Measurements from ENCODE around the gene TTC12.

TTC12 gene

DNA sequence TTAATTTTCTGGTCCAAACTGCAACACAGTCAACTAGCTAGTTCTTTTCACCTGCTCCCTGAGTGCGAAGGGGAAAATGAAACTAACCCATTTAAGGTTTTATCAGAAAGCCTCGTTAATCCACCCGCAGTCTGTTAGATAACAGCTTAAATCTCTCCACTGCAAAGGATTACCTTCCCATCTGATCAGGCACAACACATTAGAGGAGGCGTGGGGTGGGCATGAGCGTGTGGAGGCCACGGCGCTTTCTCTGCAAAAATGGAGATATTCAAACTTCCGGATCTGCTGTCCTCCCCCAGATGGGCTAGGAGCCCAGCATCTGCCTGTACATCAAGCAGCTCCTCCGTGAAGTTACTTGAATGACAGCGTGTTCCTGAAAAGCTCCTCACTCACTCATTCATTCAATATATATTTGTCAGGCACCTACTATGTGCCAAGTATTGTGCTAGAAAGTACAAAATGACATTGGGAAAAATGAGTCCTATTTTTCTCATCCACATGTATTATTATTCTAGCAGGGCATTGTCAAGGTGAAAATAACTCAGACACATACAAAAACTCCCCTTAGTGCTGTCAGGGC lies 59.7 kb downstream of the TTC12 start:
- DNase-seq (ENCODE audit: low read depth in 2 of 2), result no peak

DNA sequence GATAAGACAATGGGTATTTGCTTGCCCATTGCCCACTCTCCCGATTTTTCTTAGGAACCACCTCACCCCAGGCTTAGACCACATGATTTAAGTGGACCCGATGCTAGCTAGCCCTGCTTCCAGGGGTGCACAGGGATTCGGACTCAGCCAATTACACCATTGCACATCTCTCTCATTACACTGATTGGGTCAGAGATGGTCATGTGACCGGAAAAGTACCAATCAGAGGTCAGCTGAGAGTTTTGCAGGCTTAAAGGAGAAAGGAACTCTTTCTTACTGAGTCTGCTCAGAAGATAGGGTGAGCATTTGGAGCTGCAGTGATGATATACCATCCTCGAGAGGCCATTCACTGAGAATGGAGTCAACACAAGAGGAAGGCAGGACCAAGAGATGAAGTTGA lies 61.0 kb downstream of the TTC12 start:
- DNase-seq (ENCODE audit: low read depth in 2 of 2), result no peak

DNA sequence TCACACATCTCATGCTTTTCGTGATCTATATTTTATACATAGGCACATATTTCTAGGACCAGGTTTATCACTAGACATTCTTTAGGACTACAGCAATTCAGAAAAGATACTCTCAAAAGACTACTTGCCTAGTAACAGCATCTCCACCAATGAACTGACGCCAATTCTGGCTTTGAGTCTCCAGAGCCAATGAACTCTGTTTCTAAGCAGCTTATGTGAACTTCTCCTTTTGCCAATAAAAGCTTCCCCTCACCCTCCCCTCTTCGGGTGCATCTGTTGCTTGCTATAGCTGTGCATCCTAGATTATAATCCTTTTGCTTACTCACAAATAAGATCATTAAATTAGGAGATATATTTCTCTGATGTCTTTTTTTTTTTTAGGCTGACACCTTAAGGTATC lies 61.8 kb downstream of the TTC12 start:
- no peak for DNase-seq (ENCODE audit: low read depth in 2 of 2)

DNA sequence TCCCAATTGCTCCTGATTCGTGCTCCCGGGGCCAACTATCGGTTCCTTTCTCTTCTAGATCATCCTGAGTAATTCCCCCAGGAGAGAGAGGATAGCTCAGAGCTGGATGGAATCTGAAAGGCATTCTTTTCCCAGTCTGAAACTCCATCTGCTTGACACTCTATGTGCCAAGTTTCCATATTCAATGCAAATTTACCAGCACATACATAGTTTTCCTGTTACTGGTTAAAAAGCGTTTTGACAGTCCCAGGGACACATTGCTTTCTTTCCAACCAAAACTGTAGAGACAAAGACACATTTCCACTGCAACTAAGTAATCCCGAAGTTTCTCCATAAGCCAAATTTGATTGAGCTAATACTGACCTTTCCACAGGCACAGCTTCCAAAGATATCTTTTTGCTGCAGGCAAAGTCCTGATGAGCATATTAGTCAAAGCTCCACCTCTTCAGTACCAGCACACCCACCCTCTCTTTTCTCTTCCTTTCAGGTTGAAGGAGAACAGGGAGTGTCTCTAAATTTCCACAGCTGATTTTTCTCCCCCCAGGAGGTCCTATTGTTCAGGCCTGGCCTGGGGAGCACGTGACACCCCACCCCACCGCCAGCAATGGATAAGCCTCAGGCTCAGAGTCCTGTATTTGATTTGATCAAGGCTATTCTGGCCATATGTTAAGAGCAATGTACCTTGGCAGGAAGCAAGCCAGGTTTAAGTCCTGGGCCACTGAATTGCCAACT lies 63.5 kb downstream of the TTC12 start:
- DNase-seq (ENCODE audit: low read depth in 2 of 2), result peak; percentile 7

DNA sequence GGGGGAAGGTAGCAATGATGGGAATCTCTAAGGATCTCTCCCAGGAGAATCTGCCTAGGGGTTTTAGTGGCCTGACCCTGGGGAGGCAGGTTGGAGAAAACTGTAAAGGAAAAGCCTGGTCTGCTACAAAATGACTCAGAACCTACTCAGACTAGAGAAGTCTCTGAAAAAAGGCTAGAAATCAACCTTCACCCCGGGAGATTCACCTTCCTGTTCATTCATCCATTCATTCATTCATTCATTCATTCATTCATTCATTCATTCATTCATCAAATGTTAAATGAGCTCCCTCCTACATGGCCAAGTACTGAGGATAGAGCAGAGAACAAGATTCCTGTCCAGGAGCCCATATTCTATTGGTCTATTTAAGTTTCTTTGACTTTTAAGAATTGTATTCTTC lies 64.3 kb downstream of the TTC12 start:
- DNase-seq (ENCODE audit: low read depth in 2 of 2), result no peak

DNA sequence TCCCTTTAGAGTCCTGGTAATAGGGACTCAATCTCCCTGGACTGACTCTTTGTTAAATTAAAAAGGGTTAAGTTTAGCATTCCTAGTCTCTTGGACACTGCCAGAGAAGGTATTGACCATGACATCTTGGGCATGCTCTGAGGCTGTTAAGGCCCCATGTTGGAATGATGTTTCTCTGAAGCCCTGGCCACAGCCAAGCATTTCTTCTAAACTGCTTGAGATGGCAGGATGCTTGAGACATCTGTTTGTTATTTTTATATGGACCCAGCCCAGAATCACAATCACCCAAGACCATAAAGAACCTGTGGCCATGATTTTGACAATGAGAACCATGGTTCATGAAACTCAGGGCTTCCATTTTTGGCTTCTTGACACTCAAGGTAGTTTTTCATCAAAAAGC lies 67.7 kb downstream of the TTC12 start:
- no peak for DNase-seq (ENCODE audit: low read depth in 2 of 2)

DNA sequence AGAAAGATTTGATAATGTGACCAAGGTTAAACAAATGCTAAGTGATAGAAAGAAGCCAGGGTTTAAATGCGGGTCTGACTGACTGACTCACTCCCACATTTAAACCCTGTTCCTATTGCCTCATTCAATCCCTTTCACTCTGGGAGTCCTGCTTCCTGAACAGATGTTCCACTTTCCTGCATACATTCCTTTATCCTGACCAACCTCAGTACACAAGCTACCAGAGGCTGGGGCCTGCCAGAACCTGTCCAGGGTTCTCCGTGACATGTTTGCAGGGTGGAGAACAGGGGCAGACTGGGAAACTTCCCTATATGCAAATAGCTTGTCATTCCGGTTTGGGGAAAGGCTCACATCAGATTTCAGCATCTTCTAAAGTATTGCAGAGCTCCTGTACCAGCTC lies 70.2 kb downstream of the TTC12 start:
- peak; percentile 71 to 77 for DNase-seq (ENCODE audit: low read depth in 2 of 2)

DNA sequence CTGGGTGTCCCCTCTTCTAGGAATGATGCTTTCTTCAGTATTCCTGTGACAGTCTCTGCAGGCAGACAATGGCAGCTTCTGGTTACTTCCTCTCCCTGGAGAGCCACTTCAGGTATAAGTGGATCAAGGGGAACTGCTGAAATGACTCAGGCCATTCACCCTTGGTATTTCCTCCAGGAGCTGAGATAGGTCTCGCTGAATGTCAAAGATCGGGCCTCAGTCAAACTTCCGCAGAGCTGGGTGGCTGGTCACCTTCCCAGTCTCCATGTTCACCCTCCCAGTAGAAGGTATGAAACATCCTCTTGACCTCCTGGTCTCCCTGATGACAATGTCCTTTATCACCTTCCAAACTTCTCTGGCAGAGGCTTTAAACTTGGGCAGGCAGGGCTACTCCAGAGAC lies 71.4 kb downstream of the TTC12 start:
- DNase-seq (ENCODE audit: low read depth in 2 of 2), result no peak

DNA sequence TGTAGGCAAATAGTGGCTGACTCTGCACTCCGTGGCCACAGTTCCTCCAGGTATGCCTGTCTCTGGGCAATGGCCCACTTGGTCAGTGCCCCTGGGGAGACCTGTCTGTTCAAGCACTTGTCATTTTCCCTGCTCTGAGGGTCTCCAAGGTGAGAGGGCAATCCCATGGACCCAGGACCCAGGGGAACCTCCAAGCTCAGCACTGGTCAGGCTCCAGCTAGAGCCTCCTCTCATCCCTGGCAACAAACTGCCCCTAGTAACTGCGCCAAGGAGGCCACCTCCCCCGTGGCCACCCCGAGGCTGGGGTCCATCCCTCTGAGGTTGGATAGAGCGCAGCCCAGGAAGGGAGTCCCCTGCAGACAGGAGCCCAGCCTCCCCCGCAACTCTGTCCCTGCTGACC lies 72.5 kb downstream of the TTC12 start:
- no peak for DNase-seq (ENCODE audit: low read depth in 2 of 2)

DNA sequence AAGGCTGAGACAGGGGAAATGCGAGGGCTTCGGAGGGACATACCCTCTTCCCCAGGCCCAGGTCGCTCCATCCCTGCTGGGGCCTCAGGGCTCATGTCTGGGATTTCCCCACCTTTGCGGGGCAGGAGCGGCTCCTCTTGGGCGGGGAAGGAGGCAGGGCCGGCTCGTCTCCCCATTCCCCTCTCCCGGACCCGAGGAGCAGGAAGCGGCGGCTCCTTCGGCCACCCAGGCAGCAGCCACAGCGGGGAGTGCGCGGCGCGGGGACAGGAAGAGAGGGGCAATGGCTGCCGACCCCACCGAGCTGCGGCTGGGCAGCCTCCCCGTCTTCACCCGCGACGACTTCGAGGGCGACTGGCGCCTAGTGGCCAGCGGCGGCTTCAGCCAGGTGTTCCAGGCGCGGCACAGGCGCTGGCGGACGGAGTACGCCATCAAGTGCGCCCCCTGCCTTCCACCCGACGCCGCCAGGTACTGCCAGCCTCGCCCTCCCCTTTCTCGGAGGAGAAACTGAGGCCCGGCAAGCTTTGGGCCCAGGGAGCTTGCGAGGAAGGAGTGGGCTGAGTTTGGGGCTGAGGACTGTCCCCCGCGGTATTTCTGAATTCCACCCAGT lies 73.3 kb downstream of the TTC12 start, which contains the start of gene ANKK1:
TSS of gene ANKK1 (plus strand) at position 175 of the 607 bp plus-strand sequence. CDS start at position 281, 106 bp downstream.
- no peak for DNase-seq (ENCODE audit: low read depth in 2 of 2)

DNA sequence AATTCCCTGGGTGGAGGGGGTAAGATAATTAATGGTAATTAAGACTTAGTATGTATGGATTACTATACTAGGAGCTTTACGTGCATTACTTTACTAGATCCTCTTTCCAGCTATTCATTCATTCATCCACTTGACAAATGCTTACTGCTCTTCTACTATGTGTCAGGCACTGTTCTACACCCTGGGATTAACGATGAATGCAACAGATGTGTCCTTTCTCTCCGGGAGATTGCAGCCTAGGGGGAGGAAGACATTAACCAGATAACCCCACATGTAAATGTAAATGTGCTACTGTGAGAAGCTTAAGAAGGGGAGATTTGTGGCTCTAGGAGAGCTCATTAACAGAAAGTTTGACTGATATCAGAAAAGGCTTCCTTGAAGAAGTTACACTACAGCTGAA lies 74.9 kb downstream of the TTC12 start:
- no peak for DNase-seq (ENCODE audit: low read depth in 2 of 2)

DNA sequence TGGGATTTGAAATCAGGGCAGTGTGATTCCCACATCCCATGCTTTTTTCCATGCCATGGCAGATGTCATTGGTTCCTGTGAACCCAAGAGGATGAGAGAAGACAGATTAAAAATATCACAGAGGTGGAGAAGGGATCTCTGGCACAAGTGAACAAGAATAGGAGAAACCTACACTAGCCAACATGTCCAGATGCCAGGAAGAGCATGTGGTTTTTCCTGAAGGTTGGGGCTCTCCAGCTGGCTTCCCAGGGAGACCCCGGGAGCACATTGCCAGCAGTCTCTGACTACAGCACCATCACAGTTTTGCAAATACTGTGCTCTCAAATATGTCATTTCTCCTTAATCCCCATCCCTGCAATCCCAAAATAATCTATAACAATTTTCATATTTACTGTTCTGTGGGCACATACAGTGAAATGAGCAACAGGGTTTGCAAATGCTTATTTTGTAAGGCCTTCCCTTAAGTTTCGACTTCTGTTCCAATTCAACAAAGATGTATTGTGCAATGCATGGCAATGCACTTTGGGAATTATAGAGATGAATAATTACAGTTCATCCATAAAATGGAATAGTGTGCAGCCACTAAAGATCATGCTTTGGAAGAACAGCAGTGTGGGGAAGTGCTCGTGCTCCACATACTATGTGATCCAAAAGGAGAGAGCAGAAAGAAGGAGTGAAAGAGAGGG lies 78.0 kb downstream of the TTC12 start:
- DNase-seq (ENCODE audit: low read depth in 2 of 2), result no peak

DNA sequence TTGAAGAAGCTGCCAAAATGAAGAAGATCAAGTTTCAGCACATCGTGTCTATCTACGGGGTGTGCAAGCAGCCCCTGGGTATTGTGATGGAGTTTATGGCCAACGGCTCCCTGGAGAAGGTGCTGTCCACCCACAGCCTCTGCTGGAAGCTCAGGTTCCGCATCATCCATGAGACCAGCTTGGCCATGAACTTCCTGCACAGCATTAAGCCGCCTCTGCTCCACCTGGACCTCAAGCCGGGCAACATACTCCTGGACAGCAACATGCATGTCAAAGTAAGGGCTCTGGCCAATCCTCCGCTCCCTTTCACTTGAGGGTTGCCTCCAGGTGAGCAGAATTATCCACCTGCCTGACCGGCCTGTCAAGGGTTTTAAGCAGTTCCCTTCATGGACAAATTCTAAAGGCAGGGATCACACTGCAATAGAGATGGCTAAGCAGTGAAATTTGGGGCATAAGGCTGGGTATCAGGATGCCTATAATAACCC lies 79.2 kb downstream of the TTC12 start:
- DNase-seq (ENCODE audit: low read depth in 2 of 2), result no peak

DNA sequence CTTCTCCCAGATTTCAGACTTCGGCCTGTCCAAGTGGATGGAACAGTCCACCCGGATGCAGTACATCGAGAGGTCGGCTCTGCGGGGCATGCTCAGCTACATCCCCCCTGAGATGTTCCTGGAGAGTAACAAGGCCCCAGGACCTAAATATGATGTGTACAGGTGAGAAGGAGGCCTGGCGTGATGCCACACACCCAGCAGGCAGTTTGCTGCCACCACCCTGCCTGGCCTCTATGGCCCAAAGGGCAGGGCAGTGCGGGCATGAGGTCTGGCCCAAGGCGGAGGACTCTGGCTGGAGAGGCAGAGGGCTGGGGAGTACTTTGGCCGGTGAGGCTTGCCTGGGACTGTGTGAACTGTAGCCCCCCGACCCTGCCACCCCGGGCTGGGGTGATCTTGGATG lies 80.5 kb downstream of the TTC12 start:
- no peak for DNase-seq (ENCODE audit: low read depth in 2 of 2)

DNA sequence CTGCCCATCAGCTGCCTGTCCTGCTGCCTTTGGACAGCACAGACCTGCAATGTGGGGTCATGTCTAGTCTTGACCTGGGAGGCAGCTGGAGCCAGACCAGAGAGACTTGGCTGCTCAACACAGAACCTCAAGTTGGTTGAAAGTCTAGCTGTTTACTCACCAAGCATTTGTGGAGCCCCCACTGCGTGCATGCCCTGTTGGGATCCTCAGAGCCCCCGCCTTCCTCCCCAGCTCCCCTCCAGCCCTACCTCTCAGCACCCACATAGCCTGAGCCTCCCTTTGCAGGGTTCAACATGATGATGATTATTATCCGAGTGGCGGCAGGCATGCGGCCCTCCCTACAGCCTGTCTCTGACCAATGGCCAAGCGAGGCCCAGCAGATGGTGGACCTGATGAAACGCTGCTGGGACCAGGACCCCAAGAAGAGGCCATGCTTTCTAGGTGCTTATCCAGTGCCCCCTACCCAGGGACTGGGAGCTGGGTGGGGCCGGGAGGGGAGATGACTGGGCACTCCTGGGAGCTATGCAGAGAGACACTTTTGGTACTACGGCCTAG lies 81.5 kb downstream of the TTC12 start:
- DNase-seq (ENCODE audit: low read depth in 2 of 2), result no peak

DNA sequence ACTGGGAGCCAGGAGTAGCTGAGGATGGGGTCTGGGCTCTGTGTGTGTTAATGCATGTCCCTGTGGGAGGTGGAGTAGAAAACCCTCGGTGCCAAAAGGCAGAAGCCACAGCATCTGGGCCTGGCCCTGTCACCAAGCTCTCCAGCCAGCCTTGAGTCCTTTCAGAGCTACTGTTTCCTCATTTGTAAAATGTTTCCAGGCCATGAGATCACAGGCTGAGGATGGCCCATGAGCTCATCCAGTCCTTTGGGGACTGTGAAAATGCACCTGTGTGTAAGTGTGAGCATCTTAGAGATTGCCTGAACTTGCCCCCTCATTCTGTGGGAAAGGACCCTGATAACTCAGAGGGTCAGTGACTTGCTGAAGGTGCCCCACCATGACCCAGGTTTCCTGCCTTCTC lies 82.3 kb downstream of the TTC12 start:
- DNase-seq (ENCODE audit: low read depth in 2 of 2), result no peak

DNA sequence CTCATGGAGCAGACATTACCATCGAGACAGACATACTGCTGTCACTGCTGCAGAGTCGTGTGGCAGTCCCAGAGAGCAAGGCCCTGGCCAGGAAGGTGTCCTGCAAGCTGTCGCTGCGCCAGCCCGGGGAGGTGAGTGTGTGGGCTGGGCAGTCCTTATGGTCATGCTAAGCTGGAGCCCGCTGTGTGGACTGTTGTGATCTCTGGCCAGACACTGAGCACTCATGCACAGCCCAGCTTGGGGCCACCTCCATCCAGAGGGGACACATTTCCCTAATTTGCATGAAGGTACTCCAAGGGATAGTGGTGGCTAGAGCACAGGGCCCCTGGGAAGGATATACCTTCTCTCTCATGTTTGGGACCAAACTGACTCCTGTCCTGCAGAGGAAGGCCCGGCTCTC lies 82.8 kb downstream of the TTC12 start:
- DNase-seq (ENCODE audit: low read depth in 2 of 2), result no peak

DNA sequence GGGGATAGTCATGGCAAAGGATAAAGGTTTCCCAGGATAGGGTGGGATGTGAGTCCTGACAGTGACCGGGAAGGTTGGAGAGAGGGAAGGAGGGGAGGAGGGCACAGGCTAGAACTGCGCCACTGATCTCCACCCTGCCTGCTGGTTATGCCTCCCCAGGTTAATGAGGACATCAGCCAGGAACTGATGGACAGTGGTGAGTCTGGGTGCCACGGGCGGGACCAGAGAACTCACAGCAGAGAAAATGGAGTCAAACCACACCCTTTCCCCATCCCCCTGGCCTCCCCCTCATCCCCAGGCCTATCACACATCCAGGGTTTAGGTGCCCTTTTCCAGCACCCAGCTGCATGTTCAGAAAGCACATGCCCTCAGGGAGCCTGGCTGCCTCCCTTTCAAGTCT lies 83.4 kb downstream of the TTC12 start:
- no peak for DNase-seq (ENCODE audit: low read depth in 2 of 2)

DNA sequence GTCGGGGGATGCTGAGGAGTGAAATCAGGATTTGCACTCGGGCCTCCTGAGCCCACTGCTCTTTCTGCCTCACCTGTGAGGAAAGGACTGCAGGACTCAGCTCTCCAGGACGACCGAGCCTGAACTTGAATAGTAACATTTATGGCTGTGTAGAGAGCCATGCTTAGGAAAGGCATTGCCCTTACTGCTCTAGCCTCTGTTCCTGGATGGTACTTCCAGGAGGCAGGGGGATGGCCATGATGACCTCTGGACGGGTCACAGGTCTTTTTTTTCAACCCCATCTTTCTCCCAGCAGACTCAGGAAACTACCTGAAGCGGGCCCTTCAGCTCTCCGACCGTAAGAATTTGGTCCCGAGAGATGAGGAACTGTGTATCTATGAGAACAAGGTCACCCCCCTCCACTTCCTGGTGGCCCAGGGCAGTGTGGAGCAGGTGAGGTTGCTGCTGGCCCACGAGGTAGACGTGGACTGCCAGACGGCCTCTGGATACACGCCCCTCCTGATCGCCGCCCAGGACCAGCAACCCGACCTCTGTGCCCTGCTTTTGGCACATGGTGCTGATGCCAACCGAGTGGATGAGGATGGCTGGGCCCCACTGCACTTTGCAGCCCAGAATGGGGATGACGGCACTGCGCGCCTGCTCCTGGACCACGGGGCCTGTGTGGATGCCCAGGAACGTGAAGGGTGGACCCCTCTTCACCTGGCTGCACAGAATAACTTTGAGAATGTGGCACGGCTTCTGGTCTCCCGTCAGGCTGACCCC lies 84.5 kb downstream of the TTC12 start:
- no peak for DNase-seq (ENCODE audit: low read depth in 2 of 2)

DNA sequence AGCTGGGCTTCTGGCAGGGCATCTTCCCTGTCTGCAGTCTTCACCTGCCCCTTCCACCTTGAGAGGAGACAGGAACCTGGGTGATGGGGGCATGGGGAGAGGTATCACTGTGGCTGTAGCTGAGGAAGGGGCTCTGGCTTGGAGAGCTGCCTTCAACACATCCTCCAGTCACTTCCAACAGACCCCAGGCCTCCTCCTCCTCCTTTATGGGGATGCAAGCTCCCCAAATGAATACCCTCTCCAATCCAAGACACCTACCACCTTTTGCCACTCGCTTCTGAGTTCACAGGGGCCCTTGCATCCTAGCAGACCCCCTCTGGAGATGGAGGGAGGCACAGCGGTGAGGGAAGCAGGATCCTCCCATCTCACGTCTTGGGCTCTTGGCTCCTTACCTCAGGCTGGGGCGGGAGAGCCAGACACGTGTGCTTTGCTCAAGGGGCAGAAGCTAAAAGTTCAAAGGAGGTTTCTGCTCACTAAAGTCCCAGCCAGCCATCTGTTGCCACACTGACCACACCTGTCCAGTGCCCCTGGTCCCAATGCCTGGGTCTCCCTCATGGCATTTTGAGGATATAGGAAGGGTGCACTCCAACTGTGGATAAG lies 86.3 kb downstream of the TTC12 start:
- no peak for DNase-seq (ENCODE audit: low read depth in 2 of 2)

DNA sequence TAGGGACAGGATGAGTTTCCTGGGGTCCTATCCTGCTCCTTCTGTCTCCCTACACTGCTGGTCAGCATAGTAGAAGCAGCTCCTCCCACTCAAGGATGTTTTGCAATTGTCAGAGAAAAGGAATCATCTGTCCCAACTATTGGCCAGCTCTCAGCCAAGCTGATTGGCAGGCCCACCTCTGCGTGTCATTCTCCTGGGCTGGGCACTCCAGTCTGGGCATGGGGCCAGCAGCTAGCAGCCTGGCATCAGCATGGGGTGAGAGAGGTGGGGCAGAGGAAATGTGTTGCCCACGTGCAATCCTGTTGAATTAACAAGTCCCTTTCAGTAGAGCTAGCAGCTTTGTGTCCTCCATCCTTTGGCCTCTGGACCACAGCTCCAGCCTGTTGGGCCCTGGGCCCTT lies 87.3 kb downstream of the TTC12 start:
- no peak for DNase-seq (ENCODE audit: low read depth in 2 of 2)
